PC-3 (cell line): ENCODE data around the gene ALKBH5. TPM values are rescaled to one million over a fixed set of nuclear protein-coding genes. Genes with fewer than 3 reads are reported as not detected.

Source experiments
- ATAC-seq: fragments of 200-7000 bp; cut with Tn5 transposase; 2 replicates; pipeline ENCODE4 v1.9.1; 2020; ENCODE audit warnings: mild to moderate bottlenecking, moderate library complexity
- BruUV-seq: library from RNA; stranded (reverse); fragments of 400-500 nt; replicated peaks from 2 replicates; lab custom pipeline; 2021; lab: Mats Ljungman, UMichigan
- CTCF ChIA-PET: fragments of 300-600 bp; sonication (Branson Sonifier 250); formaldehyde crosslinking; loops from one replicate; lab custom pipeline; 2022; ENCODE audit warnings: antibody characterized with exemption; lab: Charles Lee
- POLR2A ChIA-PET: fragments of 300-600 bp; sonication (Branson Sonifier 250); formaldehyde crosslinking; loops from one replicate; lab custom pipeline; 2022; ENCODE audit warnings: antibody characterized with exemption; ENCODE audit not compliant: unreplicated experiment; lab: Charles Lee
- DNase-seq: peaks from one replicate; pipeline ENCODE4 v3.0.0-alpha.2; 2015
- H2AFZ ChIP-seq: fragments of 300-600 bp; sonication (generic); 2 replicates; pipeline ENCODE4 v1.6.0; 2016; ENCODE audit warnings: antibody characterized with exemption, low read length
- H3F3A ChIP-seq: fragments of 300-600 bp; sonication (generic); one replicate; pipeline ENCODE4 v1.6.0; 2017; ENCODE audit warnings: antibody characterized with exemption, low read length, control low read depth, mild to moderate bottlenecking; ENCODE audit not compliant: unreplicated experiment
- H3K27ac ChIP-seq: fragments of 300-600 bp; sonication (generic); 2 replicates; pipeline ENCODE4 v1.5.1; 2016; ENCODE audit warnings: mild to moderate bottlenecking, low read length
- H3K27me3 ChIP-seq: fragments of 300-600 bp; sonication (generic); 2 replicates; pipeline ENCODE4 v1.6.1; 2016; ENCODE audit warnings: low read length, mixed read lengths
- H3K36me3 ChIP-seq: fragments of 300-600 bp; sonication (generic); 2 replicates; pipeline ENCODE4 v1.6.1; 2016; ENCODE audit warnings: low read depth, mixed run types, low read length, mixed read lengths
- H3K4me1 ChIP-seq: fragments of 300-600 bp; sonication (generic); 2 replicates; pipeline ENCODE4 v1.5.1; 2016; ENCODE audit warnings: low read length; ENCODE audit not compliant: insufficient read depth
- H3K4me2 ChIP-seq: fragments of 300-600 bp; sonication (generic); 2 replicates; pipeline ENCODE4 v1.6.0; 2016; ENCODE audit warnings: low read length
- H3K4me3 ChIP-seq: fragments of 300-600 bp; sonication (generic); 2 replicates; pipeline ENCODE4 v1.5.1; 2016; ENCODE audit warnings: mild to moderate bottlenecking, low read length, mixed read lengths
- H3K79me2 ChIP-seq: fragments of 300-600 bp; sonication (generic); 2 replicates; pipeline ENCODE4 v1.6.1; 2017; ENCODE audit warnings: low read length, mixed read lengths
- H3K9ac ChIP-seq: fragments of 300-600 bp; sonication (generic); 2 replicates; pipeline ENCODE4 v1.6.0; 2016; ENCODE audit warnings: mild to moderate bottlenecking, low read length
- H3K9me2 ChIP-seq: fragments of 300-600 bp; sonication (generic); replicated peaks from 2 replicates; pipeline ENCODE4 v1.6.1; 2016; ENCODE audit warnings: mixed run types, low read length, mixed read lengths
- H3K9me3 ChIP-seq: fragments of 300-600 bp; sonication (generic); 2 replicates; pipeline ENCODE4 v1.6.1; 2016; ENCODE audit warnings: low read length, mixed read lengths
- H4K20me1 ChIP-seq: fragments of 300-600 bp; sonication (generic); 2 replicates; pipeline ENCODE4 v1.6.1; 2016; ENCODE audit warnings: low read length, mixed read lengths
- EZH2 ChIP-seq: fragments of 300-600 bp; sonication (generic); IDR thresholded peaks from one replicate; pipeline ENCODE4 v1.6.1; 2017; ENCODE audit warnings: antibody characterized with exemption, mild to moderate bottlenecking, low read length; ENCODE audit not compliant: unreplicated experiment
- EZH2phosphoT487 ChIP-seq: fragments of 300-600 bp; sonication (generic); IDR thresholded peaks from 2 replicates; pipeline ENCODE4 v1.6.1; 2018; ENCODE audit warnings: mild to moderate bottlenecking, antibody characterized with exemption, low read length, borderline replicate concordance
- intact Hi-C: fragments of 100-400 bp; cut with micrococcal nuclease; formaldehyde crosslinking; loops from 2 replicates; pipeline ENCODE4 v1.9.0; 2023
- total RNA-seq: library from RNA; depleted of rRNA; stranded (reverse); fragments of >200 nt; gene quantifications from 2 replicates; pipeline ENCODE4 v1.2.3, GENCODE V29; 2014
- TF ChIP-seq, protein P1 (sequence below): fragments of 300-600 bp; sonication (generic); conservative IDR thresholded peaks from 2 replicates; pipeline ENCODE4 v1.5.1; 2017; ENCODE audit warnings: antibody characterized with exemption, low read depth, mild to moderate bottlenecking, low read length

Gene ALKBH5
- total RNA-seq, 1 experiment from 2014 or later, result 207 TPM

DNA sequence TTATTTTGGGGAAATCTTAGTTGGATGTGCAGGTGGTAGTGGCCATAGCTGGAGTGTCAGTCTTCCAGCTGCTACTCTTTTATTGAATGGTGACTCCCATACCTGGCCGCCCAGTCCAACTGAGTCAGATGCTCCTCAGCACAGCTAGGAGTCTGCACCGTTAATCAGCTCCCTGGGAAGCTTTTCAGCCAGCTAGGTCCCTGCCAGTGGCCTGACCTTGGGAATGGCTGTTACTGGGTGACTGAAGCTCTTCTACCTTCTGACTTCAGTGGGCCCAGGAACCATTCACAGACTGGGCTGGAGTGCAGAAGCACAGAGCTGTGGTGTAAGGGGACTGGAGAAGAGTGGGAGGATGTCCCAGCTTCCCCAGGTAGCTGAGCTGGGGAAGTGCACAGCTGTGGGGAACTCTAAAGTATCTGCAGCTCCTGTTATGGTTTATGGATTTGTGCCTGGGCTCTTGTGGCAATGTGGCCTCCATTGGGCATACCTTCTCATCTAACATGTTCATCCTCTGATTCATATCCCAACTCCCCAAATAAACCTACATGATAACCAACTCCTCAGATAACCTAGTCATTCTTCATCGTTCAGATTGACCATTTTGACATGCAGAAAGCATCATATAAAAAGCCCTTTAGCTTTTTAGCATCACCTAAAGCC, 14.0 kb downstream of the ALKBH5 start:
- H3K4me2 ChIP-seq, result no peak overlapping the region
- no peaks in the 10 kb centered on the region for H3K4me1 ChIP-seq
- CTCF ChIA-PET, result no interaction called here
- H3K79me2 ChIP-seq, result peaks cover 91% of the 10 kb centered on the region
- no peak overlapping the region for H3K4me3 ChIP-seq
- ATAC-seq, result no peak
- H3F3A ChIP-seq, result no peaks in the 10 kb centered on the region
- no peak overlapping the region for H3K27ac ChIP-seq
- BruUV-seq, result no TSS peak
- H2AFZ ChIP-seq, result no peak overlapping the region
- H3K9ac ChIP-seq, result no peak overlapping the region
- POLR2A ChIA-PET, result no interaction called here
- TF ChIP-seq, protein P1, sequence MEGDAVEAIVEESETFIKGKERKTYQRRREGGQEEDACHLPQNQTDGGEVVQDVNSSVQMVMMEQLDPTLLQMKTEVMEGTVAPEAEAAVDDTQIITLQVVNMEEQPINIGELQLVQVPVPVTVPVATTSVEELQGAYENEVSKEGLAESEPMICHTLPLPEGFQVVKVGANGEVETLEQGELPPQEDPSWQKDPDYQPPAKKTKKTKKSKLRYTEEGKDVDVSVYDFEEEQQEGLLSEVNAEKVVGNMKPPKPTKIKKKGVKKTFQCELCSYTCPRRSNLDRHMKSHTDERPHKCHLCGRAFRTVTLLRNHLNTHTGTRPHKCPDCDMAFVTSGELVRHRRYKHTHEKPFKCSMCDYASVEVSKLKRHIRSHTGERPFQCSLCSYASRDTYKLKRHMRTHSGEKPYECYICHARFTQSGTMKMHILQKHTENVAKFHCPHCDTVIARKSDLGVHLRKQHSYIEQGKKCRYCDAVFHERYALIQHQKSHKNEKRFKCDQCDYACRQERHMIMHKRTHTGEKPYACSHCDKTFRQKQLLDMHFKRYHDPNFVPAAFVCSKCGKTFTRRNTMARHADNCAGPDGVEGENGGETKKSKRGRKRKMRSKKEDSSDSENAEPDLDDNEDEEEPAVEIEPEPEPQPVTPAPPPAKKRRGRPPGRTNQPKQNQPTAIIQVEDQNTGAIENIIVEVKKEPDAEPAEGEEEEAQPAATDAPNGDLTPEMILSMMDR, result no peak
- no peak for TF ChIP-seq EZH2phosphoT487
- TF ChIP-seq EZH2, result no peak
- peaks cover 56% of the 10 kb centered on the region for H3K36me3 ChIP-seq
- no peak for DNase-seq
- H3K9me2 ChIP-seq, result no peaks in the 10 kb centered on the region
- no peaks in the 10 kb centered on the region for H3K9me3 ChIP-seq
- no peaks in the 10 kb centered on the region for H3K27me3 ChIP-seq
- peaks cover 26% of the 10 kb centered on the region for H4K20me1 ChIP-seq
- intact Hi-C loops, result no loop called here

DNA sequence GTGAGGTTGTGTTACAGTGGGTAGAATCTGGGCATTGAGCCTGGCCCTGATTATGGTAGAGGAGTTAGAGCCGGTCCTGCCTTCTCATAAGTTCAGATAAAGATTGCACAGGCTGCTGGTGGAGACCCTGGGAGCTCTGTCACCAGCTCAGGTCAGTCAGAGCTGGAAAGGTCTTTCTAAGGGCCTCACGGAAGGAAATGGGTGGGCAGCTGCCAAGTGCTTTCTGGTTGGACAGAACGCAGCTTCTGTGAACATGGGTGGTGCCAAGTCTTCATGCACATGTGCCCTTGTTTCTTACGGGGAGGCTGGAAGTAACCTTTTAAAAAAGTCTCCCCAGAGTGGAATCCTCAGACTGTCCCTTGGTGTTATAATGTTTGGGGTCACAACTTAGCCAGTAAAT, 14.9 kb downstream of the ALKBH5 start:
- H3K9me2 ChIP-seq, result no peaks in the 10 kb centered on the region
- peaks cover 61% of the 10 kb centered on the region for H3K36me3 ChIP-seq
- BruUV-seq, result no TSS peak
- no peak overlapping the region for H3K4me2 ChIP-seq
- TF ChIP-seq EZH2phosphoT487, result no peak
- no peak for TF ChIP-seq EZH2
- TF ChIP-seq, protein P1, result no peak
- H3K4me3 ChIP-seq, result no peak overlapping the region
- ATAC-seq (no peak), DNase-seq (no peak)
- H3K9ac ChIP-seq, result no peak overlapping the region
- H2AFZ ChIP-seq, result no peak overlapping the region
- peaks cover 89% of the 10 kb centered on the region for H3K79me2 ChIP-seq
- peaks cover 31% of the 10 kb centered on the region for H4K20me1 ChIP-seq
- CTCF ChIA-PET, result no interaction called here
- no peaks in the 10 kb centered on the region for H3K4me1 ChIP-seq
- H3K9me3 ChIP-seq, result no peaks in the 10 kb centered on the region
- no peaks in the 10 kb centered on the region for H3F3A ChIP-seq
- POLR2A ChIA-PET, result no interaction called here
- no peak overlapping the region for H3K27ac ChIP-seq
- H3K27me3 ChIP-seq, result no peaks in the 10 kb centered on the region
- intact Hi-C loops, result no loop called here

DNA sequence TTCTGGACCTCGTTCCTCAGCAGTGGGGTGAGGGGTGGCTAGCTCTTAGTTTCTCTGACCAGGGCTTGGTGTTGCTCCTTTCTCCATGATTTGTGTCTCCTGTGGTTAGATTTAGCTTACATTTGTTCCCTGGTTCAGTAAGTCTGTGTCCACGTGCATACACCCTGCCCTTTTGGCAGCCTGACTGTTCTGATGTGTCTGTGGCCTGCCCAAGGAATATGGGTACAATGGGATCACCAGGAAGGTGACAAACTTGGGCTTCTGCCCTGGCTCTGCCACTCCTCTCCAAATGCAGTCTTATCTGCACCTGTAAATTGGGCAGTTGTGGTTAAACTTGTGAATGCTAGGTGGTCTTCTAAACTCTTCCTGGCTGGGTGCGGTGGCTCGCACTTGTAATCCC, 17.5 kb downstream of the ALKBH5 start:
- H3K9ac ChIP-seq, result no peak overlapping the region
- no peaks in the 10 kb centered on the region for H3K9me3 ChIP-seq
- DNase-seq, result no peak
- H3K27me3 ChIP-seq, result no peaks in the 10 kb centered on the region
- no peaks in the 10 kb centered on the region for H3K9me2 ChIP-seq
- no peak overlapping the region for H3K4me3 ChIP-seq
- CTCF ChIA-PET, result no interaction called here
- H3K4me2 ChIP-seq, result no peak overlapping the region
- H3F3A ChIP-seq, result no peaks in the 10 kb centered on the region
- peaks cover 53% of the 10 kb centered on the region for H3K36me3 ChIP-seq
- TF ChIP-seq EZH2phosphoT487 (no peak), EZH2 (no peak)
- TF ChIP-seq, protein P1, result no peak
- no peak overlapping the region for H2AFZ ChIP-seq
- intact Hi-C loops, result no loop called here
- no peak overlapping the region for H3K27ac ChIP-seq
- no TSS peak for BruUV-seq
- peaks cover 27% of the 10 kb centered on the region for H4K20me1 ChIP-seq
- H3K4me1 ChIP-seq, result no peaks in the 10 kb centered on the region
- POLR2A ChIA-PET, result no interaction called here
- no peak for ATAC-seq
- H3K79me2 ChIP-seq, result peaks cover 87% of the 10 kb centered on the region
